Activated T-cell treated with anti-CD3 and anti-CD28 coated beads, Interleukin-2, amount 50 U/mL, for 72 hours (primary cell): ENCODE data around the gene FPR1. TPM values are rescaled to one million over a fixed set of nuclear protein-coding genes. Genes with fewer than 3 reads are reported as not detected.
"Not testable (repeated sequence)": the region's sequence is repeated elsewhere in the genome, so short reads cannot be mapped to it uniquely, and the experiment has no call there.

Experiments used
- ATAC-seq, 2 donors: fragments of 150-1000 bp; cut with Tn5 transposase; replicated peaks in 1 of 2; 2 replicates each; pipeline ENCODE4 v1.10.0; 2021; ENCODE audit warnings: moderate library complexity in 2 of 2, mild to moderate bottlenecking in 1 of 2
- DNase-seq, 2 donors: peaks; one replicate each; pipeline ENCODE4 v3.0.0; 2021 to 2022; ENCODE audit warnings: mixed read lengths in 1 of 2
- H3K27ac Mint-ChIP-seq: one replicate; pipeline ENCODE4 v1.8.0; 2022; ENCODE audit warnings: mild to moderate bottlenecking, moderate library complexity, mixed read lengths
- H3K27me3 Mint-ChIP-seq: one replicate; pipeline ENCODE4 v1.8.0; 2022; ENCODE audit warnings: low read depth, mixed read lengths
- H3K36me3 Mint-ChIP-seq, 2 donors: one replicate each; pipeline ENCODE4 v1.8.0; 2022; ENCODE audit warnings: mixed read lengths in 2 of 2, mild to moderate bottlenecking in 1 of 2; ENCODE audit not compliant: insufficient read depth in 2 of 2
- H3K4me1 Mint-ChIP-seq: one replicate; pipeline ENCODE4 v1.8.0; 2022; ENCODE audit warnings: low read depth, mixed read lengths
- H3K4me3 Mint-ChIP-seq, 2 donors: one replicate each; pipeline ENCODE4 v1.8.0; 2022; ENCODE audit warnings: mild to moderate bottlenecking in 2 of 2, mixed read lengths in 2 of 2, moderate library complexity in 2 of 2
- H3K9me3 Mint-ChIP-seq, 2 donors: one replicate each; pipeline ENCODE4 v1.8.0; 2022; ENCODE audit warnings: mixed read lengths in 2 of 2
- total RNA-seq, 2 donors: library from RNA; stranded (reverse); gene quantifications; one replicate each; pipeline ENCODE4 v1.2.3, GENCODE V29; 2022

FPR1 gene
- total RNA-seq, 2 donors from 2014 or later = not detected

DNA sequence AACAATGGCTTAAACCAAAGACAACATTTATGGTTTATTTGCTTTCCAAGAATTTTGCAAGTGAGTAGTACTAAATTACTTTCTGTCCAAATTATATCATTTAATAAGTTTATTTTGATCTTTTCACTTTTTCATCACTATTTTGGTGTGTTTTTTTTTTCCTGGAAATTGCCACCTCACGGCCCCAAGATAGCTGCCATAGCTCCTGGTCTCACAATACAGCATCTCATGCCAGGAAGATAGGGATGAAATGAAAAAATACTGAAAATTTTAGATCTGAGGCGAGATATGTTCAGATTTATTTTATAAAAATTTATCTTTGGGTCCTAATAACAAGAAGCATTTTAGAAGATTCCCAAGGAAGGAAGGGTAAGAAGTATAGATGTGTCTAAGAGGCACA lies 36.4 kb upstream of the FPR1 start:
- Mint-ChIP-seq H3K27me3 (peaks cover 9% of the 10 kb centered on the region), H3K4me3 (no peak overlapping the region), H3K9me3 (peaks cover 4 to 14% of the 10 kb centered on the region in 2 donors), H3K27ac (no peak overlapping the region), H3K36me3 (peaks cover 4 to 7% of the 10 kb centered on the region in 2 donors), H3K4me1 (no peaks in the 10 kb centered on the region)
- DNase-seq = no peak
- no peak for ATAC-seq

DNA sequence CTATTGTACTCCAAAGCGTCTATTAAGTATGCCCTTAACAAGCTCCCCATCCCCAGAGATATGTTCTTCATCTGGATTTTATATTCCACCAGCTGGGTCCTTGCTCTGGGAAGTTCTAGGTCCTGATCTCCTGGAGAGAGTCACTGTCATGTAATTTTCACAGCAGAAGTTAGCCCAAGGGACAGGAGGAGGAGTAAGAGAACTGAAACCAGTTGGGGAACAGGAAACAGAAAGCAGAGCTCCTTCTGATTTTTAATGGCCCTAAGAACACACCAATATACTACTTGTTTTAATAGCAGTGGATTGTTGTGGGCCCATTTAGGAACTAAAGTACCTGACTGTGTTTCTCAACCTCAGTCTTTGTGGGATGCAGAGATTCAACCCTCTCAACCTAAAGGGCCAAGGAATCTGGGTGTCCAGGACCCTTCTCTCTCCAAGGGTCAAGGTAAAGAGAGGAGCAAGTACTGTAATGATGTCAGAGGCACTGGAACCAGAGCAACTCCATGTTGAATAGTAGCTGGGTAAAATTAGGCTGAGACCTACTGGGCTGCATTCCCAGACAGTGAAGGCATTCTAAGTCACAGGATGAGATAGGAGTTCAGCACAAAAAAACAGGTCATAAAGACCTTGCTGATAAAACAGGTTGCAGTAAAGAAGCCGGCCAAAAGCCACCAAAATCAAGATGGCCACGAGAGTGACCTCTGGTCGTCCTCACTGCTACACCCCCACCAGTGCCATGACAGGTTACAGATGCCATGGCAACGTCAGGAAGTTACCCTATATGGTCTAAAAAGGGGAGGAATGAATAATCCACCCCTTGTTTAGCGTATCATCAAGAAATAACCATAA lies 35.2 kb upstream of the FPR1 start:
- ATAC-seq (no peak), DNase-seq (no peak)
- Mint-ChIP-seq H3K27ac (no peak overlapping the region), H3K9me3 (peaks cover 2 to 11% of the 10 kb centered on the region in 2 donors), H3K4me1 (no peaks in the 10 kb centered on the region), H3K36me3 (peaks cover 4 to 7% of the 10 kb centered on the region in 2 donors), H3K27me3 (peaks cover 13% of the 10 kb centered on the region), H3K4me3 (no peak overlapping the region)

DNA sequence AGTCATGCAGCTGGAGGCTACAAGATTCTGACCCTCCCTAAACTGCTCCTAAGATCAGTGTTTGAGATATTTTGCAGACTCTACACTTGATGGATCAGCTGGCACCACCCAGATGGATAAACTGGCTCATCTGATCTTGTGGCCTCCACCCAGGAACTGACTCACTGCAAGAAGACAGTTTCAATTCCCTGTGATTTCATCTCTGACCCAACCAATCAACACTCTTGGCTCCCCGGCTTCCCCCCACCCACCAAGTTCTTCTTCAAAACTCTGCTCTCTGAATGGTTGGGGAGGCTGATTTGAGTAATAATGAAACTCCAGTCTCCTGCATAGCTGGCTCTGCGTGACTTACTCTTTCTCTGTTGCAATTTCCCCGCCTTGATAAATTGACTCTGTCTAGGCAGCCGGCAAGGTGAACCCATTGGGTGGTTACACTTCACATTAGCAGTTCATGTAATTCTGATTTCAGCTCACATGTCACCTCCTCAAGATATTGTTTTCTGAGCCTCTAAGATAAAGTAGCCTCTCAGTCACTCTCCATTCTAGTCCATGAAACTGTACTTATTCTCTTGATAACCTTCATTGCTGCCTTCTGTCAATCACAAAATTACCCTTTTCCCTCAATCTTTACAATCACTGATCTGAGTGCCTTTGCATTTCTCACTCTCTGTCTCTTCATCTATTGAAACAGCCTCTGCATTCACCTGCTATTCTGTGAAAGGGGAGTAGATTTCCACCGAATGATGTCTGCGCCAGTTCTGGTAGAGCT lies 33.4 kb upstream of the FPR1 start:
- DNase-seq = peak; percentile 75 to 81
- no peak overlapping the region for H3K27ac Mint-ChIP-seq
- H3K4me1 Mint-ChIP-seq = no peaks in the 10 kb centered on the region
- peaks cover 4 to 7% of the 10 kb centered on the region in 2 donors for H3K36me3 Mint-ChIP-seq
- H3K27me3 Mint-ChIP-seq = peaks cover 28% of the 10 kb centered on the region
- H3K4me3 Mint-ChIP-seq = no peak overlapping the region
- ATAC-seq = peak; percentile 95 to 96
- H3K9me3 Mint-ChIP-seq = peaks cover 2 to 8% of the 10 kb centered on the region in 2 donors

DNA sequence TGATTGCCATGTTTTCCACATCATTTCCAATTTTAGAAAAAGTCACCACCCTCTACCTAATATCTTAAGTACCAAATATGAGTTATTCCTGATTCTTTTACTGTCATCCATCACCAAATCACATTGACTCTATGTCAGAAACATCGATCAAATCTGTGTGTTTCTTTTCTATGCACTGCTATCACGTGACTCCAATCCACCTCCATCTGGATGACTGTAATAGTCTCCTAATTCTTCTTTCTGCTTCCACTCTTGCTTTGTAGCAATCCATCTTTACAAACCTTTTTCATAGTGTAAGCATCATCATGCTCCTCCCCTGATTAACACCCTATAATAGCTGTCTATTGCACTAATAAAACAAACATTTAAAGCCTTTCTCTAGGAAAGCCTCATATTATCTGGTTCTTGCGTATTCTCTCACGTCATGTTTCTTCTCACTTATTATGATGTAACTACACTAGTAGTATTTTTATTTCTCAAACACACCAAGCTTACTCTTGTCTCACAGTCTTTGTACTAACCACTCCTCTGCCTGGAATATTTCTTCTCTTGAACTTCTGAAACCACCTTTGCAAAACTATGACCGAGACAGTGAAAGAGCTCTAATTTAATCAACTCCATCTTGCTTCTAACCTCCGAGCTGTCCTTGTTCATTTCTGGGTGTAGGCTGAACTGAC lies 32.6 kb upstream of the FPR1 start:
- peaks cover 35% of the 10 kb centered on the region for H3K27me3 Mint-ChIP-seq
- peaks cover 2 to 8% of the 10 kb centered on the region in 2 donors for H3K9me3 Mint-ChIP-seq
- peaks cover 4 to 7% of the 10 kb centered on the region in 2 donors for H3K36me3 Mint-ChIP-seq
- no peak overlapping the region for H3K4me3 Mint-ChIP-seq
- H3K27ac Mint-ChIP-seq = no peak overlapping the region
- H3K4me1 Mint-ChIP-seq = no peaks in the 10 kb centered on the region
- ATAC-seq = no peak
- DNase-seq = no peak

DNA sequence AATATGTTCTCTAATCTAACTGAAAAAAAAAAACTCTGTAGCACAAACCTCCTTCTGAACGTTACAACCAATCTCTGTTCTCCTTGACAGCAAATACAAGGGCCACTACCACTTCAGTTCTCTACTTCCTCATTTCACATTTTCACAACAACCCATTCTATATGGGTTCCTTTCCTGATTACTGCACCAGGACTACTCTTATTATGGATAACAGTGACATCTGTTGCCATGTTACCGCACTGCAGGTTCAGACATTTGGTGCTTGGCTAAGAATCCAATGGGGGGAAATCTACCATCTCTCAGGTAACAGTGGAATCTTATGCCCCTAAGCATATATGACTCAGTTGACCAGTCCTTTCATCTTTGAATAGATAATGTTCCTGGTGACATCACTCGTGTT lies 31.7 kb upstream of the FPR1 start:
- H3K4me1 Mint-ChIP-seq = no peaks in the 10 kb centered on the region
- peaks cover 0 to 5% of the 10 kb centered on the region in 2 donors for H3K9me3 Mint-ChIP-seq
- no peak overlapping the region for H3K27ac Mint-ChIP-seq
- H3K36me3 Mint-ChIP-seq = peaks cover 4 to 7% of the 10 kb centered on the region in 2 donors
- peaks cover 38% of the 10 kb centered on the region for H3K27me3 Mint-ChIP-seq
- DNase-seq (peak; percentile 8 to 11), ATAC-seq (no peak)
- H3K4me3 Mint-ChIP-seq = no peak overlapping the region

DNA sequence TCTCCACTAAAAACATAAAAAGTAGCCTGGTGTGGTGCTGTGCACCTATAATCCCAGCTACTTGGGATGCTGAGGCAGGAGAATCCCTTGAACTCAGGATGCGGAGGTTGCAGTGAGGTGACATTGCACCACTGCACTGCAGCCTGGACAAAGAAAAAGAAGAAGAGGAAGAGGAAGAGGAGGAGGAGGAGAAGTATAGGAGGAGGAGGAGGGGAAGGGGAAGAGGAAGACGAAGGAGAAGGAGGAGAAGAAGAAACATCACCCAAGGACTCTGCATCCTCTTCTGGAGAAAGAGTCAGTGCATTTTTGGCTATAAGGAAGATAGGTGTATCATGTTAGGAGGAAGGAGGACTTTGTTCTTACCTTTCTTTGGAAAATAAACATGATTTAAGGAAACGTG lies 30.3 kb upstream of the FPR1 start:
- DNase-seq = no peak
- Mint-ChIP-seq H3K9me3 (no peaks in the 10 kb centered on the region), H3K4me3 (no peak overlapping the region), H3K4me1 (peaks cover 6% of the 10 kb centered on the region), H3K36me3 (peaks cover 0 to 2% of the 10 kb centered on the region in 2 donors), H3K27me3 (peaks cover 47% of the 10 kb centered on the region), H3K27ac (no peak overlapping the region)
- ATAC-seq = no peak

DNA sequence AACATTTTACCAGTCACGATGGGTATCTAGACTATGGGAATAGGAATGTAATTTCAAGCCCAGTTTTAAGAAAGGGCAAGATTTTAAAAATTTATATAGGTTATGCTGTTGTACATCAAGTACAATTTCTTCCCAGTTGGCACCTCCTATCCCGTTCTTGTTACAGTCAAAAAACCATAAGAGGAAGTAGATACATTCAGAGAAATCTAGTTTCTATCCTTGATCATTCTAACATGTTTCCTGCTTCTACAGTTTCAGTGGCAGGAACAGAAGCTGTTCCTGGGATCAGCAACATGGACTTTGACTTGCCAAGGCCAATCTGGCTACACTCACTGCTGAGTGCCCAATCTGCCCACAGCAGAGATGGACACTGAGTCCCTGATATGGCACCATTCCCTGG lies 28.6 kb upstream of the FPR1 start:
- Mint-ChIP-seq H3K27me3 (peaks cover 65% of the 10 kb centered on the region), H3K4me3 (no peak overlapping the region), H3K4me1 (peaks cover 6% of the 10 kb centered on the region)

DNA sequence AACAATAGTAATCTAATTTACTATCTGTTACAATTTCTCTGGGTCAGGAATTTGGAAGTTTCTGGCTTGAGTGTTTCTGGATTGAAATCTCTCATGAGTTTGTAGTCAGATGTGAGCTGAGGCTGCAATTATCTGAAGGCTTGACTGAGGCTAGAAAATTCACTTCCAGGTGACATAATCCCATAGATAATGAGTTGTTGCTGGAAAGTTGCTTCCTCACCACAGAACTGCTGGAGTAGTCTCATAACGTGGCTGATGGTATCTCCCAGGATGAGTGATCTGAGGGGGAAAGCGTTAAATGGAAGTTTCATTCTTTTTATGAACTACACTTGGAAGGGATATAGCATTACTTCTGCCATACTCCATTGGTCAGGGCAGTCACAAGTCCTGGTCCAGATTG lies 28.0 kb upstream of the FPR1 start:
- no peak overlapping the region for H3K4me3 Mint-ChIP-seq
- H3K27ac Mint-ChIP-seq = no peak overlapping the region
- no peaks in the 10 kb centered on the region for H3K9me3 Mint-ChIP-seq
- H3K36me3 Mint-ChIP-seq = no peaks in the 10 kb centered on the region
- H3K27me3 Mint-ChIP-seq = peaks cover 70% of the 10 kb centered on the region
- ATAC-seq (no peak), DNase-seq (no peak)
- peaks cover 6% of the 10 kb centered on the region for H3K4me1 Mint-ChIP-seq

More for the DNA sequence above, 28.6 kb upstream of the FPR1 start:
- no peak for DNase-seq
- Mint-ChIP-seq H3K9me3 (no peaks in the 10 kb centered on the region), H3K36me3 (no peaks in the 10 kb centered on the region), H3K27ac (no peak overlapping the region)
- ATAC-seq = no peak

DNA sequence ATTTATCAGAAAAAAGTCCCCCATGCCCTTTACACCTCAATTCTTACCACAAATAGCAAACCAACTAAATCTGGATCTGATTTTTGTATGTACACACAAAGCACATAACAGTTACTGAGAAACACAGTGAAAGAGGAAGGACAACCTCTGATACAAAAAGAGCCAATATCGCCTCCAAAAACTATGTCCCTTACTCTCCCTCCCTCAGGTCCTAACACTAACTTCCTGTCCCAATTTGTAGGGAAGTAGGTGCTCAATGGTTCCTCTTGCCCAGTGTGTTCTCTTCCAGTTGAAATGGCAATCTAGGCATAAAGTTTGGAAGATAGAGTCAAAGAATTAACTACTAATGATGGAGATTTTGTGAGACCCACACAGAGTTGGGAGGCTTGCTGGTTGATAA lies 27.5 kb upstream of the FPR1 start:
- ATAC-seq (no peak), DNase-seq (no peak)
- Mint-ChIP-seq H3K4me1 (peaks cover 6% of the 10 kb centered on the region), H3K36me3 (peaks cover 0 to 2% of the 10 kb centered on the region in 2 donors), H3K27me3 (peaks cover 76% of the 10 kb centered on the region), H3K4me3 (no peak overlapping the region), H3K9me3 (no peaks in the 10 kb centered on the region), H3K27ac (no peak overlapping the region)

DNA sequence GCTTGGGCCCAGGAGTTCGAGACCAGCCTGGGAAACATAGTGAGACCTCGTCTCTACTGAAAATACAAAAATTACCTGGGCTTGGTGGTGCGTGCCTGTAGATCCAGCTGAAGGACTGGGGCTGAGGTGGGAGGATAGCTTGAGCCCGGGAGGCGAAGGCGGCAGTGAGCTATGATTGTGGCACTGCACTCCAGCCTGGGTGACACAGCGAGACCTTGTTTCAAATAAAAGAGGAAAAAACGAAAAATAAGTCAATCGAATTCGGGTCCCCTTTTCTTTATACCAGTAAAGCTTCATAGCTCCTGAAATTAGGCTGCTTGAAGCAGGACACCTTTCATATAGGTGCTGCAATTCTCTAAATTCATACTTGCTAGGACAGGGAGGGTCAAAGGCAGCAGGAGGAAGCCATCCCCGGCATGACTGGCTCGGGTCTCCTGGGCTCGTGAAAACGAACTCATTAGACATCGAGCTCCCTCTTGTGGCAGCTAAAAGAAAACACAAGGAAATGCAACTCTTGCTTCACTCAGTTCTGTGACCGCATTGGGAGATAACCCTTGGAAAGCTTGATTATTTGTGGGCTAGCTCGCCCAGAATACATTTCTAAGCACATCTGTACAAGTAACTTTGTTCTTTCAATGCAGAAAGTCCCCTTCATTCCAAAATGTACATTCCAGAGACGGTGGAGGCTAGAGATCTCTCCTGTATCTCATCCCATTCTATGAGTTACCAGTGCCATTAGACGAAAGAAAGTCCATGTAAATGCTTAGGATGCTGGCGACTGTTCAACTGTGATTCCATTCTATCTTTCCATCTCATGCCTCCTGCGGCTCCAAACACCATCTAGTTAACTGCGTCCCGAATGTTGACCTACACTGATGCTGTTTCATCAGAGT lies 26.1 kb upstream of the FPR1 start:
- DNase-seq (peak; percentile 44 to 55), ATAC-seq (peak; percentile 61 to 67)
- peaks cover 1 to 2% of the 10 kb centered on the region in 2 donors for H3K36me3 Mint-ChIP-seq
- H3K4me3 Mint-ChIP-seq = no peak overlapping the region
- H3K27me3 Mint-ChIP-seq = peaks cover 84% of the 10 kb centered on the region
- peaks cover 6% of the 10 kb centered on the region for H3K4me1 Mint-ChIP-seq
- peaks cover 0 to 2% of the 10 kb centered on the region in 2 donors for H3K9me3 Mint-ChIP-seq
- no peak overlapping the region for H3K27ac Mint-ChIP-seq

DNA sequence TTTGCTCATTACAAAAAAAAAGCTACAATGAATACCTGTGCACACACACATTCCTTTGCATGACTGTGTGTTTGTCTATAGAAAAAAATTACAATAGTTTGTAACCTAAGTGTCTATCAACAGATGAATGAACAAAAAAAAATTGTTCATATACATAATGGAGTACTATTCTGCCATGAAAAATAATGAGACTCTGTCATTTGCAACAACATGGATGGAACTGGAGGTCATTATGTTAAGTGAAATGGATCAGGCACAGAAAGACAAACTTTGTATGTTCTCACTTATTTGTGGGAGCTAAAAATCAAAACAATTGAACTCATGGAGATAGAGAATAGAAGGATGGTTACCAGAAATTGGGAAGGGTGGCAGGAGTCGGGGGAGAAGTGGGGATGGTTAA lies 24.9 kb upstream of the FPR1 start:
- not testable (repeated sequence) for H3K4me1 Mint-ChIP-seq, ATAC-seq, DNase-seq, H3K9me3 Mint-ChIP-seq, H3K36me3 Mint-ChIP-seq, H3K27ac Mint-ChIP-seq, H3K4me3 Mint-ChIP-seq
- peaks cover 87% of the 10 kb centered on the region for H3K27me3 Mint-ChIP-seq

DNA sequence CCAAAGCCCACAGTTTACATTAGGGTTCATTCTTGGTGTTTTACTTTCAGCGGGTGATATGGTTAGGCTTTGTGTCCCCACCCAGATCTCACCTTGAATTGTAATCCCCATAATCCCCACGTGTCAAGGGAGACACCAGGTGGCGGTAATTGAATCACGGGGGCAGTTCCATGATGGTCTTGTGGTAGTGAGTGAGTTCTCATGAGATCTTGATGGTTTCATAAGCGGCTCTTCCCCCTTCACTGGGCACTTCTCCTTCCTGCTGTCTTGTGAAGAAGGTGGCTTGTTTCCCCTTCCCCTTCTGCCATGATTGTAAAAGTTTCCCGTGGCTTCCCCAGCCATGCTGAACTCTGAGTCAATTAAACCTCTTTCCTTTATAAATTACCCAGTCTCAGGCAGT lies 21.3 kb upstream of the FPR1 start:
- Mint-ChIP-seq H3K4me1 (peaks cover 6% of the 10 kb centered on the region), H3K36me3 (peaks cover 1 to 2% of the 10 kb centered on the region in 2 donors), H3K4me3 (no peak overlapping the region), H3K27ac (no peak overlapping the region), H3K9me3 (peaks cover 3% of the 10 kb centered on the region in 2 donors), H3K27me3 (peaks cover 70% of the 10 kb centered on the region)
- no peak for DNase-seq
- no peak for ATAC-seq
